ENCODE measurements around the gene ZIM2.

ZIM2 gene

GRCh38 chr19:56835401-56835800 lies 5.1 kb downstream of the ZIM2 start:
- CTCF ChIA-PET: interaction anchor here (0.7 kb wide), 1 partner anchor 25 kb away, joined by 3 read pairs; no protein-coding TSS in a partner anchor
- TF ChIP-seq CTCF (conservative IDR thresholded peaks at IDR 0.05; ENCODE audit: low read depth): no peak
- POLR2A ChIA-PET (ENCODE audit: low non-redundant PET): no interaction called here

GRCh38 chr19:56834564-56835375 lies 5.8 kb downstream of the ZIM2 start:
- H3K27ac ChIP-seq: no peak overlapping the region
- ChIA-PET POLR2A (ENCODE audit: low non-redundant PET) (no interaction called here), CTCF (no interaction called here)
- TF ChIP-seq CTCF (conservative IDR thresholded peaks at IDR 0.05; ENCODE audit: low read depth): no peak
- DNase-seq (ENCODE audit: low spot score): no peak

More at GRCh38 chr19:56835401-56835800, 5.1 kb downstream of the ZIM2 start:
- DNase-seq (ENCODE audit: low spot score): no peak
- no peak overlapping the region for H3K27ac ChIP-seq

- H3K27ac ChIP-seq: no peak overlapping the region
- DNase-seq (ENCODE audit: low spot score): no peak
- ChIA-PET POLR2A (ENCODE audit: low non-redundant PET) (no interaction called here), CTCF (no interaction called here)
- TF ChIP-seq CTCF (conservative IDR thresholded peaks at IDR 0.05; ENCODE audit: low read depth): no peak
Observed at GRCh38 chr19:56832352-56832928, 8.1 kb downstream of the ZIM2 start.

GRCh38 chr19:56831255-56831654 lies 9.3 kb downstream of the ZIM2 start:
- no peak for DNase-seq (ENCODE audit: low spot score)
- H3K27ac ChIP-seq: no peak overlapping the region
- POLR2A ChIA-PET (ENCODE audit: low non-redundant PET): no interaction called here
- TF ChIP-seq CTCF (conservative IDR thresholded peaks at IDR 0.05; ENCODE audit: low read depth): no peak
- CTCF ChIA-PET: interaction anchor here (0.6 kb wide), 2 partner anchors 340 to 726 kb away, joined by 3 to 5 read pairs; no protein-coding TSS in a partner anchor

GRCh38 chr19:56829596-56829995 lies 10.9 kb downstream of the ZIM2 start:
- H3K27ac ChIP-seq: no peak overlapping the region
- no peak for DNase-seq (ENCODE audit: low spot score)
- ChIA-PET POLR2A (ENCODE audit: low non-redundant PET) (no interaction called here), CTCF (no interaction called here)
- no peak for TF ChIP-seq CTCF (conservative IDR thresholded peaks at IDR 0.05; ENCODE audit: low read depth)

- DNase-seq (ENCODE audit: low spot score): no peak
- no peak overlapping the region for H3K27ac ChIP-seq
- ChIA-PET CTCF (no interaction called here), POLR2A (ENCODE audit: low non-redundant PET) (no interaction called here)
- no peak for TF ChIP-seq CTCF (conservative IDR thresholded peaks at IDR 0.05; ENCODE audit: low read depth)
Observed at GRCh38 chr19:56827708-56828107, 12.8 kb downstream of the ZIM2 start.

All from RWPE1 (cell line).